Occipital lobe (tissue), 2 donors: ENCODE measurements around the gene SERPINA4. TPM values are rescaled to one million over a fixed set of nuclear protein-coding genes. Genes with fewer than 3 reads are reported as not detected.

Experiments used
- DNase-seq: peaks from one replicate; lab custom pipeline; 2025; lab: John Stamatoyannopoulos, UW
- total RNA-seq: library from RNA; depleted of rRNA; stranded (reverse); fragments of >200 nt; gene quantifications from one replicate; pipeline ENCODE4 v1.2.3, GENCODE V29; 2014

Gene SERPINA4
- total RNA-seq, 1 donor from 2014 or later: not detected

DNA sequence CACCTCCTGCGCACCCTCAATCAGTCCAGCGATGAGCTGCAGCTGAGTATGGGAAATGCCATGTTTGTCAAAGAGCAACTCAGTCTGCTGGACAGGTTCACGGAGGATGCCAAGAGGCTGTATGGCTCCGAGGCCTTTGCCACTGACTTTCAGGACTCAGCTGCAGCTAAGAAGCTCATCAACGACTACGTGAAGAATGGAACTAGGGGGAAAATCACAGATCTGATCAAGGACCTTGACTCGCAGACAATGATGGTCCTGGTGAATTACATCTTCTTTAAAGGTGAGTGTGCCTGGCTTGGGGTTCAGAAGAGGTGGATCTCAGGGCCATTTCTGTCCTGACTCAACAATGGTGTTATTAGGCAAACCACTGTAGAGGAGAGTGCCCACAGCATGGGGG lies 53.6 kb downstream of the SERPINA4 start:
- DNase-seq: no peak

- DNase-seq: no peak
Observed at GRCh38 chr14:94615254-94615653, 54.0 kb downstream of the SERPINA4 start.

DNA sequence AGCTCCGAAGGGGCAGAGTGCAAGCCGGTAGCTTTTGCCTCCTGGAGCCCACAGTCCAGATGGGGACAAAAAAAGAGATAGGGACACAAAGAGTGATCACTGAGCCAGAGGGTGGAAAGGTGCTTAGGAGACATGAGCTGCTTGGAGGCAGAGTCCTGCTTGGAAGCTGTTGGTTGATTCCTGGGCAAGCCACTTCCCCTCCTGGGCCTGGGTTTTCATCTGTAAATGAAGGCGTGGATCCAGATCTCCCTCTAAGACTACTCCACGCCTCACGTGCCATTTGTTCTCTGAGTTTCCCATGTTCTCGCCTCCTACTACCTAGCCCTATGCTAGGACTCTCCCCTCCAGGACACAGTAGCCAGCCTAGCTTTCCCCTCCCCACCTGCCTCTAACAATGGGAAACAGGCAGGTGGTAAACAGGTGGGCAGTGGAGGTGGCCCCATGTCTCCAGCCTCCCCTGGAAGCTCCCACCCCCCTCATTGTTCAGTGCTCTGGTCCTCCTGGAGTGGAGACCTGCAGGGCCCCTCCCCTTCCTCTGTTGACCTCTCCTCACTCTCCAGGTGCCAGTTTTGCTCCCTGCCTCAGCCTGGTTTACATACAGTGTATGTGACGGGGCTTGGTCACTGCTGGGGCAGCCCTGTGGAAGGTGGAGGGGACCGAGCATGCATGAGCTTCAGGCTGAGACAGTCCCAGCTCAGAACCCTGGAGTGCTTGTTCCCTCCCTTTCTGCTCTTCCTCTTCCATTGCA lies 54.8 kb downstream of the SERPINA4 start:
- no peak for DNase-seq

DNA sequence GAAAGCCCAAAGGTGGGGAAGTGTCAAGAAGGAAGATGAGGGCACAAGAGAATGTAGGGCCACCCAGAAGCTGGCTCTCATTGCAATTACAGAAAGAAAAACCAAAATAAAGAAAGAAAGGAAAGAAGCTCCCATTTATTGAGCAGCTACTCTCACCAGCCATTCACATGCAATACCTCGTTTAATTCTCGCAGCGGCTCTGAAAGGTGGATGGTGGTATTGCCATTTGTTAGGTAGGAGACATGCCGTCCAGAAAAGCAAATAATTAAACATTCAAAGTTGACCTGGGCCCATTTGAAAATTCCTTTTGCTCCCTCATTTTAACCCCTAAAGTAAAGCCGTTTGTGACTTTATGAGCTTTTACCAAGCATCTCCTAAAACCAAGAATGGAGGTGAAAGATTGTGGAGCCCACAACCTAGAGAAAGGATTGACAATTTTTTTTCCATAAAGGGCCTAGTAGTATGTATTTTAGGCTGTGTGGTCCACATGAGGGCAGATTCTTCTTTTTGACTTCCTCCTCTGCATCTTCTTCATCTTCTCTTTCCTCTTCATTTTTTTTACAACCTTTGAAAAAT lies 56.2 kb downstream of the SERPINA4 start:
- no peak for DNase-seq

GRCh38 chr14:94617988-94618822 lies 57.0 kb downstream of the SERPINA4 start:
- no peak for DNase-seq

DNA sequence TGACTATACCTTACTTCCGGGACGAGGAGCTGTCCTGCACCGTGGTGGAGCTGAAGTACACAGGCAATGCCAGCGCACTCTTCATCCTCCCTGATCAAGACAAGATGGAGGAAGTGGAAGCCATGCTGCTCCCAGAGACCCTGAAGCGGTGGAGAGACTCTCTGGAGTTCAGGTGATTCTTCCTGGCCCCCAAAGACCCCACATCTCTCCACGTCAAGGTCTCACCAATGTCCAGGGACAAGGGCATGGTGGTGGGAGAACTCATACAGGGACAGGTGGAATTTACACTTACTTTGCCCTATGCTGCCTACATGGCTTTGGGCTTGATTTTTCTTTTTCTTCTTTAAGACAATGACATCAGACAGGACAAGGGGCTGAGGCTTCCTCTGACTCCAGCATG lies 58.1 kb downstream of the SERPINA4 start:
- no peak for DNase-seq

Other genes with a start within 250 kb of the SERPINA4 start
- gene SERPINA6, start 238.1 kb upstream of the SERPINA4 start, total RNA-seq: not detected
- gene SERPINA2, start 194.7 kb upstream of the SERPINA4 start, total RNA-seq: not detected
- 1.4 TPM for gene SERPINA1, start 172.8 kb upstream of the SERPINA4 start, total RNA-seq
- not detected for gene SERPINA11, start 108.6 kb upstream of the SERPINA4 start, total RNA-seq
- not detected for gene SERPINA9, start 85.2 kb upstream of the SERPINA4 start, total RNA-seq
- not detected for gene SERPINA12, start 52.0 kb upstream of the SERPINA4 start, total RNA-seq
- gene SERPINA5, start 20.0 kb downstream of the SERPINA4 start, total RNA-seq: 0.16 TPM
- 0.94 TPM for gene SERPINA3, start 50.9 kb downstream of the SERPINA4 start, total RNA-seq
- gene GSC, start 208.7 kb downstream of the SERPINA4 start, total RNA-seq: not detected